Stimulated activated naive CD4-positive, alpha-beta T cell (primary cell): Measurements from ENCODE around the gene HIGD2A.
"Not testable (repeated sequence)": the region's sequence is repeated elsewhere in the genome, so short reads cannot be mapped to it uniquely, and the experiment has no call there.

Experiments
- DNase-seq, 6 experiments: peaks; one replicate each; lab custom pipeline; 2025; lab: John Stamatoyannopoulos, UW

HIGD2A gene

GRCh38 chr5:176394881-176395675, 6.5 kb downstream of the HIGD2A start:
- no peak for DNase-seq

GRCh38 chr5:176396330-176396729, 7.8 kb downstream of the HIGD2A start:
- no peak for DNase-seq

DNA sequence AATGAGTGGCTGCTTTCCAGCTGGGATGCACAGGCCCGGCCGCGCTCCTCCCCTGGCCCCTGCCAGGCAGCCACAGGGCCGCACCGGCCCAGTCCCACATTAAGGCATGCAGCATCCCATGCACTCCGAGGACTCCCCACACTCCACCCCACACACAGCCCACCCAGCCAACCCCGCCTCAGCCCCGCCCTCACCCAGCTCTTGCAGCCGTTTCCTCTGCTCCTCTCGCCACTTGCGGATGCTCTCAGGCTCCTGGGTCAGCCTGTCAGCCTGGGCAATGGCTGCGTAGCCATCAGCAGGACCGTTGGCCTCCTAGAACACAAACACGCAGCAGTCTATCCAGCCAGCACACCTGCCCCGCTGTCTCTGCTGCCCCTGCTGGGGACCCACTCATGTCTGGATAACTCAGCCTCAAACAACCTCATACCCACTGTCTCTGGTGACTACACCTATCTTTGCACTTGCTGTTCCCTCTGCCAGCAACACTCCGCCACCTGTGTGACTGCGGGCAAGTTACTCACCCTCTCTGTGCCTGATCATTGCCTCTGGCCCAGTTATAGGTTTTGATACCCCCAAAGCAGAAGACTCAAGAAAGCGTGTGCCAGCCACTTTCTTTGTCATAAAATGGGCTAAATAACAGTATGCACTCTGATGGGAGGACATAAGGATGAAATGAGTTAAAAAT, 9.3 kb downstream of the HIGD2A start:
- no peak for DNase-seq

DNA sequence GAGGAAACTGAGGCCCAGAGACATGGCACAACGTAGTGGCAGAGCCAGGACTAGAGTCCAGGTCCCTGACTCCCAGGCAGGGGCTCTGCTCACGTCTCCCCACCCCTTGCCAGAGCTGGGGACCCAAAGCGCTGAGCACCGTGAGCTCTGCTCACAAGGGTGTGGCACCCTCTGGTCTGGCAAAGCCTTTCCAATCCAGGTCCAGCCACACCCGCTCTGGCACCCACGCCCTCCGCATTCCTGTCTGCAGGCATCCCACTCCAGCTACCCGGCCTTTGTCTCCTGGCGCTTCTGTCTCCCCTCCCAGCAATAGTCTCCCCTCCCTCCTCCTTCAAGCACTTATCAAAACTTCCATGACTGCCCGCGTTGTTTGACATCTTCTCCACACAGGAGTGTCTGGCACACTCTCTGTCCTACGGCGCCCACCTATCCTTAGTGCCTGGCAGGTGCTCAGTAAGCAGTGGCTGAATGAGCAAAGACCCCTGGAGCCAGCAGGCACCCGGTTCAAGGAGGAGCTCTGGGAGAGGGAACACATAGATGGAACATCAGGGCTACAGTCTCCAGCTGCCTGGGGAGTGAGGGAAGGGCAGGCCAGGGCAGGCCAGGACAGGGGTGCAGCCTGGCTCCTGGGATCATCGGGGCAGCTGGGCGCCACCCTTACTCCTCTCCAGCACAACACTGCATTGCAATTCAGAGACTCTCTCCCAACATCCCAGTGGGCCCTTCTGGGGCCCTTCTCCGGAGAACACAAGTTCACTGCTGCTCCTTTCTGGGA, 12.0 kb downstream of the HIGD2A start:
- DNase-seq = no peak

DNA sequence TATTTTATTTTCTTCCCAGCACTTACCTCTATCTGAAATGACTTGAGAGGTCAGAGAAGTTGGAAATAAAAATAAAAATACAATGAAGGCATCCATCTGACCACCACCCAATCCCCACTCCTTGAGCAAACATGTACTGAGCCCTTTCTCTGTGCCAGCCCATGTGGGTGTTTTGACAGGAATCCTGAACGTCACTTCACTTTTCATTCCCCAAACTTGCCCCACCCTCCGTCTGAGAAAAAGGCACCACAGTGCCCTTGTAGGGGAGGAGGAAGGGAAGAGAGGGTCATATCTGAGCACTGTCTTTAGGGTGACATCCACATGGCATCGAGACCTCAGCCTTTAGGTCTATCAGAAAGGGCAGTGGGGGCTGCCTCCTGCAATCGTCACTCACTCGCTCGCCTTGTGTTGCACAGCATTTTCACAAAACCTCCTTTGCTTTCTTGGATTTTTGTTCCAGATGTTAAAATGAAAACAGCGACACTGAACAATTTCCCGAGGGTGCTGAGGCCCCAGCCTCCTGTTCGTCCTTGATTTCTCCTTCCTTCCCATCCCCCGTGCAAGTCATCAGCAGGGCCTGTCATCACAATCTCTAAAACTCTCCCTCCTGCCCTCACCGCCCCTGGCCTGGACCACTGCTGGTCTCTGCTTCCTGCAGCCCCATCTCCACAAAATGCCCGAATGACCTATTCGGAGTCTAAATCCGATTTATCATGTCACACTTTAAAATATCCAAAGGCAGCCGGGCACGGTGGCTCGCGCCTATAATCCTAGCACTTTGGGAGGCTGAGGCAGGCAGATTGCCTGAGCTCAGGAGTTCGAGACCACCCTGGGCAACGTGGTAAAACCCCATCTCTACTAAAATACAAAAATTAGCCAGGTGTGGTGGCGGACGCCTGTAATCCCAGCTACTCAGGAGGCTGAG, 13.0 kb downstream of the HIGD2A start:
- DNase-seq = no peak

GRCh38 chr5:176405656-176406435, 17.3 kb downstream of the HIGD2A start:
- DNase-seq = no peak

DNA sequence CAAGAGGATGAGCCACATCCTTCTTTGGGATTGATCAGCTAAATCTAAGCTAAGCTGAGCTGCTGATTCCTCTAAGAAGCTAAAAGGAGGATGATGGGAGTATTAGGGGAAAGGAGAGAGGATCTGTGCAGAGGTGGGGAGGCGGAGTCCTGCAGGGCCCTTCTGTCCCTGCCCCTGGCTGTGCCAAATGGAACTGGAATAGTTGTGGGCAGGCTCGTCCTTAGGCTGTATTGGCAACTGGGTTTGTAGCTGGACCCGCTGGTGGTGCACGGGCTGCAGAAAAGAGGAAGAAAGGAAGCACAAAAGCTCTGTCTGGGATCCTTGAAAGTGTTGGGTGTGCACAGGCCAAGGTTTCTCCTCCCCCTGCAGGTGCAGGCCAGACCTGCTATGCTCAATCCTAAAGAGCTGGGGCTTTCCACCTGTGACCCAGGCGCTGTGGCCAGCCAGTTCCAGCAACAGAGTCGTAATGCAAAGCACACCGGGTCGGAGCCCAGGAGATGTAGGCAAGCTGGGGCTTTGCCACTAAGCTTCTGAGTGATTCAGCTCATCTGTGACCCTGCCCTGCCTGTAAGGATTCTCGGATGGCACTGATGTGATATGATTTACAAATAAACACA, 18.0 kb downstream of the HIGD2A start:
- no peak for DNase-seq

GRCh38 chr5:176407456-176408251, 19.1 kb downstream of the HIGD2A start:
- DNase-seq = no peak

DNA sequence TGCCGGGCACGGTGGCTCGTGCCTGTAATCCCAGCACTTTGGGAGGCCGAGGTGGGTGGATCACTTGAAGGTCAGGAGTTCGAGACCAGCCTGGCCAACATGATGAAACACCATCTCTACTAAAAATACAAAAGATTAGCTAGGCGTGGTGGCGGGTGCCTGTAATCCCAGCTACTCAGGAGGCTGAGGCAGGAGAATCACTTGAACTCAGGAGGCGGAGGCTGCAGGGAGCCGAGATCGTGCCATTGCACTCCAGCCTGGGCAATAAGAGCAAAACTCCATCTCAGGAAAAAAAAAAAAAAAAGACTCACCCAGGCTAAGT, 19.7 kb downstream of the HIGD2A start:
- not testable (repeated sequence) for DNase-seq

GRCh38 chr5:176408590-176408989, 20.0 kb downstream of the HIGD2A start:
- DNase-seq = no peak

DNA sequence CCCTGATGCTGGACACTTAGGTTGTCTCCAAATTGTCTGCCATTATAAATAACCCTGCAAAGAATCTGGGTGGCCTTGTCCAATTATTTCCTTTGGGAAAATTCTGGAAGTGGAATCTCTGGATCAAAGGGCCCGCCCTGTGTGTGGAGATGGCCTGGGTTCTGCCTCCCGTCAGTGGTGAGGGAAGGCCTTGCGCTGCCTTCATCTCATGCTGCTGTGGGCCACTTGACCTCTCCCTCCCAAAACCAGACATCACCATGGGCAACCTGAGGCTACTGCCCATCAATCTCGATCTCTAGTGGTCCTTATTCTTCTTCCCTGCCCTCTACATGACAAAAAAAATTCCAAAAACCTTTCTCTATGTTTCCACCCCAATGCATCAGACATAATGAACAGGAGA, 21.2 kb downstream of the HIGD2A start:
- no peak for DNase-seq

DNA sequence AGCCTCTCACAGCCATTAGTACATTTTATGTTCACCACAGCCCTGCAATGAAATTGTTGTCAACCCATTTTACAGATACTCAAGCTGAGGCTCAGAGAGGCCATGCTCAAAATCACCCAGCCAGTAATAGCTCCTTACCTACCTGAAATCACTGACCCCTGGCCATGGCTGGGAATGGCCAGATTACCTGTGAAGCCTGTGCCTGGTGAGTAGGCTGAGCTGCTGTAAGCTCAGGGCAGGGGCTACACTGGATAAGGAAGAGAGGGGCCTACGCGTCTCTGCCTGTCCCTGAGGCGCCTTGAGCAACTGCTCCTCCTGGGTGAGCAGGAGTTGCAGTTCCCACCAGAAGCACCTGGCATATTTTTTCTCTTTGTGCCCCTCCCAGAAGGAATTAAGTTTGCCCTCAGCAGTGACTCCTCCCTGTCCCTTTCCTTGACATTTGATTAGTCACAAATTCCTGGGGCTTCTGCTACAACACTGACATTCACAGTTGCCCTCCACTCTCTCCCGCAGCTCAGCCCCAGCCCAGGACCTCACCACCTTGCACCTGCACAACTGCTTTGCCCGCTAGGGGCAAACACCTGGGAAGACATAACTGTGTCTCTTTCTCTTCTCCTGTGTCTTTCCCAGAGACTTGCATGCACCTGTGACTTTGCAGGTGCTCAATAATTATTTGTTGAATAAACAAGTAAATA, 22.1 kb downstream of the HIGD2A start:
- DNase-seq = no peak

GRCh38 chr5:176412517-176413254, 24.1 kb downstream of the HIGD2A start:
- DNase-seq = no peak

GRCh38 chr5:176413255-176413565, 24.7 kb downstream of the HIGD2A start:
- no peak for DNase-seq

- DNase-seq = no peak
These were observed 25.2 kb downstream of the HIGD2A start for GRCh38 chr5:176413709-176414191.

- DNase-seq = peak in 1 of 6 experiments; percentile 24
These were observed 26.2 kb downstream of the HIGD2A start for GRCh38 chr5:176414704-176415103.

GRCh38 chr5:176415240-176415951, 26.8 kb downstream of the HIGD2A start:
- DNase-seq = peak in 1 of 6 experiments; percentile 25
